GM21367 (cell line): ENCODE data around the gene UPF1.

Source experiments
- ATAC-seq: cut with Tn5 transposase; IDR thresholded peaks from one replicate; pipeline ENCODE4 v1.9.1; 2021; ENCODE audit not compliant: unreplicated experiment

The UPF1 gene

GRCh38 chr19:18834644-18834984 is 2.9 kb downstream of the UPF1 start:
- no peak for ATAC-seq

GRCh38 chr19:18839465-18840287 is 7.9 kb downstream of the UPF1 start:
- no peak for ATAC-seq

GRCh38 chr19:18840288-18841267 is 8.8 kb downstream of the UPF1 start:
- ATAC-seq = no peak

- ATAC-seq = no peak
Observed at GRCh38 chr19:18841400-18841799, 9.6 kb downstream of the UPF1 start.

- ATAC-seq = no peak
Observed at GRCh38 chr19:18842166-18842565, 10.4 kb downstream of the UPF1 start.

- ATAC-seq = no peak
Observed at GRCh38 chr19:18843960-18844359, 12.2 kb downstream of the UPF1 start.

- ATAC-seq = no peak
Observed at GRCh38 chr19:18844806-18845329, 13.1 kb downstream of the UPF1 start.

- no peak for ATAC-seq
Observed at GRCh38 chr19:18845961-18846360, 14.2 kb downstream of the UPF1 start.

- ATAC-seq = peak; percentile 43
Observed at GRCh38 chr19:18846862-18847548, 15.2 kb downstream of the UPF1 start.

GRCh38 chr19:18847549-18848463 is 16.0 kb downstream of the UPF1 start:
- no peak for ATAC-seq

- ATAC-seq = no peak
Observed at GRCh38 chr19:18848878-18849661, 17.3 kb downstream of the UPF1 start.

- no peak for ATAC-seq
Observed at GRCh38 chr19:18849838-18850400, 18.2 kb downstream of the UPF1 start.

- no peak for ATAC-seq
Observed at GRCh38 chr19:18850471-18851375, 19.0 kb downstream of the UPF1 start.

GRCh38 chr19:18851673-18852325 is 20.0 kb downstream of the UPF1 start:
- no peak for ATAC-seq

- ATAC-seq = no peak
Observed at GRCh38 chr19:18852648-18853047, 20.9 kb downstream of the UPF1 start.

- no peak for ATAC-seq
Observed at GRCh38 chr19:18853755-18854427, 22.1 kb downstream of the UPF1 start.

- ATAC-seq = no peak
Observed at GRCh38 chr19:18854982-18855381, 23.2 kb downstream of the UPF1 start.
